ENCODE results near the gene SOX11. TPM values are rescaled to one million over a fixed set of nuclear protein-coding genes. Genes with fewer than 3 reads are reported as not detected.

SOX11 gene
- total and polyA plus RNA-seq, 2 donors (not counting 1 experiment from before 2014, with no cell fraction given): 0.01 TPM; not detected in 1

- 100% methylated on average over 1 of the region's 2 CpGs for whole genome bisulfite sequencing (ENCODE audit: insufficient coverage)
- CTCF ChIA-PET: no interaction called here
- no peaks in the 10 kb centered on the region for H3K4me1 ChIP-seq (ENCODE audit: control insufficient read depth in 2 of 2, insufficient read depth in 2 of 2, low read length in 2 of 2)
- TF ChIP-seq EZH2 (IDR thresholded peaks at IDR 0.05; ENCODE audit: borderline replicate concordance, insufficient read depth, low read depth, low read length, poor library complexity, severe bottlenecking) (no peak), CTCF (IDR thresholded peaks at IDR 0.05) (no peak)
- intact Hi-C loops (cut with micrococcal nuclease): no loop called here
- no peak overlapping the region for H3K27ac Mint-ChIP-seq
- H3K4me1 Mint-ChIP-seq: no peaks in the 10 kb centered on the region
- no peak overlapping the region for H3K4me2 ChIP-seq (replicated peaks; ENCODE audit: low read depth, low read length, poor library complexity, severe bottlenecking)
- no peaks in the 10 kb centered on the region for H3K27me3 Mint-ChIP-seq
- ATAC-seq (ENCODE audit: low read depth): no peak
- no peak overlapping the region for H2AFZ ChIP-seq (ENCODE audit: insufficient read depth, low read depth, low read length, poor library complexity, severe bottlenecking)
- POLR2A ChIA-PET: no interaction called here
- no peak for DNase-seq
- H3K4me3 ChIP-seq (ENCODE audit: control extremely low read depth in 1 of 5, extremely low read depth in 1 of 5, insufficient read depth in 1 of 5, low read depth in 2 of 5, low read length in 4 of 5): no peak overlapping the region
- no peaks in the 10 kb centered on the region for H4K20me1 ChIP-seq (ENCODE audit: control insufficient read depth, insufficient read depth, low read length, poor library complexity, severe bottlenecking)
- H3K36me3 ChIP-seq (replicated peaks in 1 of 2; ENCODE audit: control extremely low read depth in 1 of 2, control insufficient read depth in 1 of 2, extremely low read depth in 1 of 2, insufficient read depth in 2 of 2, low read length in 1 of 2): no peaks in the 10 kb centered on the region
- H3K27me3 ChIP-seq (replicated peaks in 1 of 4; ENCODE audit: control extremely low read depth in 1 of 4, control insufficient read depth in 3 of 4, insufficient read depth in 4 of 4, low read length in 3 of 4): no peaks in the 10 kb centered on the region
- H3K4me3 Mint-ChIP-seq: no peak overlapping the region
- H3K27ac ChIP-seq (ENCODE audit: low read length in 2 of 2): no peak overlapping the region
- no peaks in the 10 kb centered on the region for H3K9me3 Mint-ChIP-seq (ENCODE audit: insufficient read depth)
- H3K79me2 ChIP-seq (ENCODE audit: control insufficient read depth, insufficient read depth, low read length): no peaks in the 10 kb centered on the region
- H3K9ac ChIP-seq (ENCODE audit: low read length): no peak overlapping the region
- H3K9me3 ChIP-seq (ENCODE audit: control extremely low read depth in 1 of 3, control insufficient read depth in 2 of 3, insufficient read depth in 1 of 3, low read length in 2 of 3): peaks cover 0 to 4% (median 0%) of the 10 kb centered on the region in 3 donors
Observed at GRCh38 chr2:5713101-5713500, 20.9 kb downstream of the SOX11 start.

GRCh38 chr2:5719629-5720334, 27.6 kb downstream of the SOX11 start:
- Mint-ChIP-seq H3K27me3 (no peaks in the 10 kb centered on the region), H3K4me3 (no peak overlapping the region), H3K27ac (no peak overlapping the region), H3K4me1 (no peaks in the 10 kb centered on the region), H3K9me3 (ENCODE audit: insufficient read depth) (no peaks in the 10 kb centered on the region)
- H4K20me1 ChIP-seq (ENCODE audit: control insufficient read depth, insufficient read depth, low read length, poor library complexity, severe bottlenecking): no peaks in the 10 kb centered on the region
- TF ChIP-seq CTCF (IDR thresholded peaks at IDR 0.05) (no peak), EZH2 (IDR thresholded peaks at IDR 0.05; ENCODE audit: borderline replicate concordance, insufficient read depth, low read depth, low read length, poor library complexity, severe bottlenecking) (no peak)
- H3K27ac ChIP-seq (ENCODE audit: low read length in 2 of 2): no peak overlapping the region
- H3K79me2 ChIP-seq (ENCODE audit: control insufficient read depth, insufficient read depth, low read length): no peaks in the 10 kb centered on the region
- no peaks in the 10 kb centered on the region for H3K36me3 ChIP-seq (replicated peaks in 1 of 2; ENCODE audit: control extremely low read depth in 1 of 2, control insufficient read depth in 1 of 2, extremely low read depth in 1 of 2, insufficient read depth in 2 of 2, low read length in 1 of 2)
- ChIA-PET CTCF (no interaction called here), POLR2A (no interaction called here)
- H3K9me3 ChIP-seq (ENCODE audit: control extremely low read depth in 1 of 3, control insufficient read depth in 2 of 3, insufficient read depth in 1 of 3, low read length in 2 of 3): peaks cover 0 to 17% (median 0%) of the 10 kb centered on the region in 3 donors
- no peaks in the 10 kb centered on the region for H3K27me3 ChIP-seq (replicated peaks in 1 of 4; ENCODE audit: control extremely low read depth in 1 of 4, control insufficient read depth in 3 of 4, insufficient read depth in 4 of 4, low read length in 3 of 4)
- intact Hi-C loops (cut with micrococcal nuclease): no loop called here
- no peaks in the 10 kb centered on the region for H3K4me1 ChIP-seq (ENCODE audit: control insufficient read depth in 2 of 2, insufficient read depth in 2 of 2, low read length in 2 of 2)
- 40% methylated on average over 1 of the region's 4 CpGs for WGBS (ENCODE audit: insufficient coverage)
- ATAC-seq (ENCODE audit: low read depth): no peak
- no peak overlapping the region for H3K4me3 ChIP-seq (ENCODE audit: control extremely low read depth in 1 of 5, extremely low read depth in 1 of 5, insufficient read depth in 1 of 5, low read depth in 2 of 5, low read length in 4 of 5)
- DNase-seq: no peak
- no peak overlapping the region for H3K4me2 ChIP-seq (replicated peaks; ENCODE audit: low read depth, low read length, poor library complexity, severe bottlenecking)
- H2AFZ ChIP-seq (ENCODE audit: insufficient read depth, low read depth, low read length, poor library complexity, severe bottlenecking): no peak overlapping the region
- no peak overlapping the region for H3K9ac ChIP-seq (ENCODE audit: low read length)
